HG02678 (cell line): ENCODE data around the gene LCE2A.

ENCODE experiments used
- ATAC-seq: cut with Tn5 transposase; IDR thresholded peaks from one replicate; pipeline ENCODE4 v1.9.1; 2021; ENCODE audit warnings: mild to moderate bottlenecking, moderate library complexity; ENCODE audit not compliant: unreplicated experiment

The LCE2A gene

GRCh38 chr1:152741656-152742055 lies 43.5 kb downstream of the LCE2A start:
- ATAC-seq: no peak

GRCh38 chr1:152743371-152744145 lies 45.4 kb downstream of the LCE2A start:
- no peak for ATAC-seq

- no peak for ATAC-seq
These were observed 47.2 kb downstream of the LCE2A start for GRCh38 chr1:152745289-152745704.

- no peak for ATAC-seq
These were observed 47.8 kb downstream of the LCE2A start for GRCh38 chr1:152745765-152746444.

- ATAC-seq: no peak
These were observed 49.7 kb downstream of the LCE2A start for GRCh38 chr1:152747831-152748230.
